Measurements from ENCODE around the gene UBL4A.

DNA sequence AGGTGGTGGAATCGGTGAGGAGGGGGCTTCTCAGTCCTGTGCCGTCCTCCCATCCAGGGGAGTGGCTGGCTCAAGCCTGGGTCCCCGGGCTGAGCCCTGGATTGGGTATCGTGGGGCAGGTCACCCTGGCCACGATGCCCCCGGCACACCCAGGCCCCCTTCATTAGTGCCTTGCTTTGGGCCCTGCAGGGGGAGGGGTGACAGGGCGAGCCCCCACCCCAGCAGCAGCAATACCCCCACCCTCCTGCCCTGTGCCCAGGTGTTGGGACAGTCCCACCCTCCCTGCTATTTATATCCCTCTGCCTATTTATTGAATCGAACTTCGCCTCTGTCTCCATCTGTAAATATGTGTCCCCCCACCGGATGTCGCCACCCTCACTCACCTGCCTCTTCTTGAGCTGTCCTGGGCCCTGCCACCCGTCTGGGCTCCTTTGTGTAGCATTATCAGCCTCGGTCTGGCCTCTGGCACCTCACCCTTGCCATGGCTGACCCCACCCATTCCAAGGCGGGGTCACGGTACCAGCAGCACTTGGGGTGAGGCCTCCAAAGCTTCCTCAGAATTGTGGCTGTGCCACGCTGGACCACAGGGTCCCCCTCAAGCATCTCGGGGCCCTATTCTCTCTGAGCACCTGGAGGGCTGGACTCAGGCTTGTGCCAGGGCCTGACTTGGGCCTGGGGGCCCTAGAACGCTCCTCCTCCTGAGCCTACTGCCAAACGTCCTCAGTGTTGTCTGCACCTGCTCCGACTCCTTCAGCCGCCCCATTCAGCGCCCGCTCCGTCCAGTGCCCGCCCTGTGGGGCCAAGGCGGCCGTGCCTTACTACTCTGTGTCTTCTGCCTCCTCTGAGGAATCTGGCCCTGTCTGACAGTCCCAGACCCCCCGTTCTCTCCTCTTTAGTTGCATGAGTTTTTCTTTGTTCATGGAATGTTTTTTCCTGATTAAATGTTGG is 13.5 kb downstream of the UBL4A start:
- TF ChIP-seq CTCF (IDR thresholded peaks at IDR 0.05), result no peak
- TF ChIP-seq POLR2AphosphoS5 (IDR thresholded peaks at IDR 0.05), result no peak
- TF ChIP-seq POLR2A (IDR thresholded peaks at IDR 0.05), result no peak
- no peak for TF ChIP-seq EP300 (IDR thresholded peaks at IDR 0.05)
